NCI-H2171 treated with DMSO at 0.1 percent for 48 hours (cell line): ENCODE measurements around the gene CLEC2L.

Experiments
- DNase-seq: peaks from one replicate; lab custom pipeline; 2025; lab: John Stamatoyannopoulos, UW

CLEC2L gene

DNA sequence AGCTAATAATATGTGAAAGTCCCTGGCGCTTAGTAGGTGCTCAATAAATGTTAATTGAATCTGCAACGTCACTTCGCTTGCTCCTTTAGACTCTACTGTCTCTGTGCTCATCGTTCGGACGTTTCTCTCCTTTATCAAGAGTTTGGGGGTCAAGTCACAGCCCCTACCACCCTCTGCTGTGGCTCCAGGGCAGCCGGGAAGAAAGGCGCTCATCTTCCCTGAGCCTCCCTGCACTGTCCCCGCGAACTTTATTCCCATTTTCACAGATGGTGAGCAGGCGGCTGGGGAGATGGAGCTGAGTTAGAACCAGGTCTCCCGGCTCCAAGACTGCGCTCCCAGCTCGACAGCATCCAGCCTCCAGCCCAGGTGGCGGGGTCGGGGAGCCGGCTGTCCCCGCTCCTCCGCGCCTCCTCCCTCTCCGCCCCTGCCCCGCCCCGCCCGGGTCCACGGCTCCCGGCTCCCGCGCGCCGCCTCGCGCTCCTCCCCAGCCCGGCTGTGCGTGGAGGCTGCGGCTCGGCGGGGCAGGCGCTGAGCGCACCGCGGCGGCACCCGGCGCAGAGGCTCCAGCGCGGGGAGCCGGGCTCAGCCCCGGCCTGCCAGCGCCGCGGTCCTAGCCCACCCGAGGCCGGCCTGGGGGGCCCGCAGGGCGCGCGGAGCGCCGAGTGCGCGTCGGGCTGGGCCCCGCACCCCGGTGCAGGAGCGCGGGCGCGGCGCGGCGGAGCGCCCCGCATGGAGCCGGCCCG, at the start of gene CLEC2L:
CLEC2L (plus strand) TSS at position 487 of the 743 bp plus-strand sequence; CDS start at position 730, 243 bp downstream.
- peak; percentile 31 for DNase-seq

DNA sequence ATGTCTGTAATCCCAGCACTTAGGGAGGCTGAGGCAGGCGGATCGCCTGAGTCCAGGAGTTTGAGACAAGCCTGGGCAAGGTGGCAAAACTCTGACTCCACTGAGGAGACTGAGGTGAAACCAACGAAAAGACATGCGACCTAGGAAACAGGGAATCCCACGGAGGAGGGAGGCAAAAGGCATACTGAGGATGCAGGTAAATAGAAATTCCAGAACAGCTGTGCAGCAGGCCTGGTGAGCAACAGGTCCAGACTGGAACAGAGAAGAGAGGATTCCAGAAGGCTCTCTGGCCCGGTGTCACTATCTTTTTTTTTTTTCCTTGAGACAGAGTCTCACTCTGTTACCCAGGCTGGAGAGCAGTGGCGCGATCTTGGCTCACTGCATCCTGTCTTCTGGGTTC, 47.3 kb upstream of the CLEC2L start:
- no peak for DNase-seq

- DNase-seq = no peak
Measured at GRCh38 chr7:139476891-139477290, 46.6 kb upstream of the CLEC2L start.

DNA sequence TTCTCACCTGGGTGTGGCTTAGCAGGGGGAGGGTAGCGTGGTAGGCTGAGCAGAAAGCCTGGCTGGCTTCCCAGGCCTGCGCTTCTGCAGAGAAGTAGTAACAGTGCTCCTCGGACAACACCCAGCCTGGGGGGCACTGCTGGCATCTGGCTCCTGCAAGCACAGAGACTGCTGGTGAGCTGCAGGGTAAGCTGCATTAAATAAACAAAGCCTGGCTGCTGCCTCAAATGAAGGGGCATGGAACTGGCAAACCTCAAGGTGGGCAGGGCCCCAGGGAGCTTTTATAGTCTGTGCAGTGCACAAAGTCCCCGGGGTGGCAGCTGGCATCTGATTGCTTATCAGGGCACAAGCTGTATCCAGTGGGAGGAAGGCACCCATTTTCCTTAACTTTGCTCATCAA, 43.9 kb upstream of the CLEC2L start:
- DNase-seq = peak; percentile 75

- DNase-seq = no peak
Measured at GRCh38 chr7:139481364-139481763, 42.1 kb upstream of the CLEC2L start.

DNA sequence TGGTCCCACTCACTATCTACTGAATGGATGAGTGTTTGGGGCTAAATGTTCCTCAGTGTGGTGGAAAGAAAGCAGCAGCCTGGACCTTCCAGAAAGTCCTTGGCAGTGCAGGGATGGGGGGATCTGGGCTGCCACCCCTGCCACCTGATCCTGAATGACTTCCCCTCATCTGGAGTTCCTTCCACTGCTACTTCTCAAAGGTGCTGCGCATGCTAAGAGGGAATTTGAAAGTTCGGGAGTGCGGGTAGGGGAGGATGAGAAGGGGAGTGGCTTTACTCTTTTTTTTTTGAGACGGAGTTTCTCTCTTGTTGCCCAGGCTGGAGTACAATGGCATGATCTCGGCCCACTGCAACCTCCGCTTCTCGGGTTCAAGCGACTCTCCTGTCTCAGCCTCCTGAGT, 41.4 kb upstream of the CLEC2L start:
- no peak for DNase-seq

GRCh38 chr7:139482662-139483466, 40.6 kb upstream of the CLEC2L start:
- DNase-seq = peak; percentile 45

GRCh38 chr7:139487366-139488080, 36.0 kb upstream of the CLEC2L start:
- no peak for DNase-seq

DNA sequence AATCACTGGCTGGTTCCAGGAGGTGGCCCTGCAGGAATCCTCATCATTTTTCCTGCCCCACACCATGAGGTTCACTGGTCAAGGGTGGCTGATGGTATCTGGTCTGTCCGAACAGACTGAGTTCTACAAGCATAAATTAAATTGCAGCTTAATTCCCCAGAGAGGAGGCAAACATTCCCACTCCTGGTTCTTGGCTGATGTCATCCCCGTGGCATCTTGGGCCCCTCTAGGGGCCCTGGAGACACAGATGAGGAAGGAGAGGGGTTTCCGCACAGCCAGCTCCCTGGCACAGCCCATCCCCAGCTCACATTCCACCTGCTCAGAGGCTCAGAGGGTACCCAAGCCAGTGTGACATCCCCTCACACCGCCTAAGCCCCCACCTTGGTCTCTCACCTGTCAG, 34.7 kb upstream of the CLEC2L start:
- DNase-seq = peak; percentile 45

DNA sequence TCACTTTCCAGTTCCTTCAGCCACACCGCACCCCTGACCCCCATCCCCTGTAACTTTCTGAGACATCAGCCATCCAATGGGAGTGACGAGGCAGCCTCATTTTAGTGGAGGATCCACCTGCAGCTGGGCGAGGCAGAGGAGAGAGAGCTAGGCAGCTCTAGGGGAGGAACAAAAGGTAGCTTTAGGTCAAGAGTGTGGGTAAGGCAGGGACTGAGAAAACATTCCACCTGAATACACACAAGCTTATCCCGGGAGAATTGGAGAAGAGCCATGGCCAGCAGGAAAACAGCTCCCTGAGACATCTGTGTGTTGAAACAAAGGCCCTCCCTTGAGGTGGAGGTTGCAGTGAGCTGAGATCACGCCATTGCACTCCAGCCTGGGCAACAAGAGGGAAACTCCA, 33.4 kb upstream of the CLEC2L start:
- DNase-seq = peak; percentile 85

DNA sequence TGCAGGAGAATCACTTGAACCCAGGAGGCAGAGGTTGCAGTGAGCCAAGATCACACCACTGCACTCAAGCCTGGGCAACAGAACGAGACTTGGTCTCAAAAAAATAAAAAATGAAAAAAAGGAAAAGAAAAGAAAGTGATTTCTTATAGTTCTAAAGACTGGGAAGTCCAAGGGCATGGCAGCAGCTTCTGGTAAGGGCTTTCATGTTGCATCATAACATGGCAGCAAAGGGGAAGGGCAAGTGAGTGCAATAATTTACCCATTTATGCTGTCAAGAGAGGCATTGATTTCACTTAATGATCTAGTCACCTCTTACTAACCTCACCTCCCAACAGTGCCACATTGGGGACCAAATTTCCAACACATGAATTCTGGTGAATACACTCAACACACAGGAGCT, 31.2 kb upstream of the CLEC2L start:
- no peak for DNase-seq

- DNase-seq = no peak
Measured at GRCh38 chr7:139494835-139495579, 28.5 kb upstream of the CLEC2L start.

DNA sequence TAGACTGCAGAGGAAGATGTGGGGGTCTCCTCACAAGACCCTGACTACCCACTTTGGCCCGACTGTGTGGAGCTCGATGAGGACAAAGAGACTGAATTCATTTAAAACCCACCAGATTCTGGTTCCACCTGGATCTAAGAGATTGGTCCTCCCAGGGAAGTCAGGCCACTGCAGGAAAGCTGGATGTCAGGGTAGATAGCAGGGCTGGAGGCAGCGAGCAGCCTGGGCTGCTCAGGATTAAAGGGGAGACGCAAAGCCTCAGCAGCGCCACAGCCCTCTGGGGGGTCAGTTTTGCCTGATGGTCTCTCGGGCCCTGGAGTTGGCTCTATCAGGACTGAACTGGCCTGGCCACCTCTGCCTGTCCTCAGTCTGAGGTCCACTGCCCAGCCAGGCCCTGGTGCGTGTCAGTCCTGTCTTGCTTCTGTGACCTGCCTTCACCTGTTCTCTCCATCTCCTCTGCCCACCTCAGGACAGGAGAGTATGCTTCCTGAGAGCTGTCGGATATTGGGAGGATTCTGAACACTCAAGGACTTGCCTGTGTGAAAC, 27.8 kb upstream of the CLEC2L start:
- DNase-seq = no peak

GRCh38 chr7:139496528-139496927, 27.0 kb upstream of the CLEC2L start:
- no peak for DNase-seq

DNA sequence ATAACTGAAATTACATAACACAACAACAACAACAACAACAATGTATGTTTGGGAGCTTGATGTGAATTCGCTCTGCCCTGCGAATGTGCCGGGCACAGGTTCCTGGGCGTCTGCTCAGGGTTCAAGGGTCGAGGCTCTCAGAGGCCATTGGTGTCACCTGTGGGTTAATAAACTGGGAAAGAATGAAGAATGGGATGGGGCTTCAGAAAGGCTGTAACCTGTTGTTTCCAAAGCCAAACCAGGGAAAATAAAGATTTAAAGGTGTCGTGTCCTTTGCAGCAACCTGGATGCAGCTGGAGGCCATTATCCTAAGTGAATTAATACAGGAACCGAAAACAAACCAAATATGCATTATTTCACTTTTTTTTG, 22.7 kb upstream of the CLEC2L start:
- no peak for DNase-seq

GRCh38 chr7:139502226-139502625, 21.3 kb upstream of the CLEC2L start:
- DNase-seq = no peak

GRCh38 chr7:139505563-139505962, 17.9 kb upstream of the CLEC2L start:
- no peak for DNase-seq

DNA sequence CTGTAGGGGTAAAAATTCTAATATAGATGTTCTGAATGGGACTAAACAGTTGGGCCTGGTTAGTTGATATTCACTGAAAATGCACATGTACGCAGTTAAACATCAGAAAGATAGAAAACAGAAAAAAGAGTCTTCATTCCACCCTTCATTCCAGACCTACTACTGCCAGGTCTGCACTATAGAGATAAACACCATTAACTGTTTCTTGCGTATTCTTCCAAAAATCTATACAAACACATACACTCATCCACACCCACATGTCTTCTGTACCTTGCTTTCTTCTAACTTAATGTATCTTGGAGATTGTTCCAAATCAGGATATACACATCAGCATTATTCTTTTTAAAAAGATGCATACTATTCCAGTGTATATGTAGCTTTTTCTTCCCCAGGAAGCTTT, 13.9 kb upstream of the CLEC2L start:
- DNase-seq = no peak

GRCh38 chr7:139511315-139511714, 12.2 kb upstream of the CLEC2L start:
- DNase-seq = no peak

GRCh38 chr7:139515266-139515665, 8.2 kb upstream of the CLEC2L start:
- no peak for DNase-seq

- DNase-seq = no peak
Measured at GRCh38 chr7:139521439-139521838, 2.0 kb upstream of the CLEC2L start.

DNA sequence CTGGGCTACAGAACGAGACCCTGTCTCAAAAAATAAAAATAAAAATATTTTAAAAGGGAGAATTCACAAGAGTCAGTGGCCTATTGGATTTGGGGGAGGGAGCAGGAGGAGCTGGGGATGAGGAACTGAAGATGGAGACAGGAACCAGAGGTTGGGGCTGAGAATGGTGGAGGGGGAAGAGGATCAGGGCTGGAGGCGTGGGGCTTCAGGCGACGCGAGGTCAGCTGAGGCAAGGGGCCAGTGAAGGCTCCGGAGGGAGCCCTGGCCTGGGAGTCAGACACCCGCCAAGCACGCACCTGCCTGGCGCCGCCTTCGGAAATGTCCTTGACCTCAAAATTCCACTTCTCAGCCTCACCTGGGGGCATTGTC, 671 bp upstream of the CLEC2L start:
- no peak for DNase-seq
